Measurements from ENCODE around the gene HTRA3. TPM values are rescaled to one million over a fixed set of nuclear protein-coding genes. Genes with fewer than 3 reads are reported as not detected.
A peak's percentile ranks its signal among the peaks of the same experiment; 100 is the strongest.

HTRA3 gene
- total RNA-seq, 1 experiment from 2014 or later: 0.16 TPM

GRCh38 chr4:8265171-8265929 lies 4.2 kb upstream of the HTRA3 start:
- DNase-seq (ENCODE audit: low read depth): no peak

GRCh38 chr4:8266088-8266487 lies 3.5 kb upstream of the HTRA3 start:
- DNase-seq (ENCODE audit: low read depth): no peak

GRCh38 chr4:8266508-8266907 lies 3.0 kb upstream of the HTRA3 start:
- DNase-seq (ENCODE audit: low read depth): no peak

GRCh38 chr4:8267077-8267476 lies 2.5 kb upstream of the HTRA3 start:
- DNase-seq (ENCODE audit: low read depth): peak; percentile 55

GRCh38 chr4:8268211-8268610 lies 1.3 kb upstream of the HTRA3 start:
- DNase-seq (ENCODE audit: low read depth): no peak

GRCh38 chr4:8268901-8269534 lies 536 bp upstream of the HTRA3 start:
- no peak for DNase-seq (ENCODE audit: low read depth)

- no peak for DNase-seq (ENCODE audit: low read depth)
Observed at GRCh38 chr4:8270418-8270771, 841 bp downstream of the HTRA3 start.

- no peak for DNase-seq (ENCODE audit: low read depth)
Observed at GRCh38 chr4:8270912-8271815, 1.6 kb downstream of the HTRA3 start.

GRCh38 chr4:8271821-8272220 lies 2.3 kb downstream of the HTRA3 start:
- DNase-seq (ENCODE audit: low read depth): no peak

- DNase-seq (ENCODE audit: low read depth): no peak
Observed at GRCh38 chr4:8272472-8273428, 3.2 kb downstream of the HTRA3 start.

- DNase-seq (ENCODE audit: low read depth): no peak
Observed at GRCh38 chr4:8273450-8273849, 3.9 kb downstream of the HTRA3 start.

- no peak for DNase-seq (ENCODE audit: low read depth)
Observed at GRCh38 chr4:8274066-8274652, 4.6 kb downstream of the HTRA3 start.

GRCh38 chr4:8274765-8275547 lies 5.4 kb downstream of the HTRA3 start:
- DNase-seq (ENCODE audit: low read depth): peak; percentile 33

- no peak for DNase-seq (ENCODE audit: low read depth)
Observed at GRCh38 chr4:8275548-8275910, 6.0 kb downstream of the HTRA3 start.

- DNase-seq (ENCODE audit: low read depth): no peak
Observed at GRCh38 chr4:8276358-8277240, 7.0 kb downstream of the HTRA3 start.

GRCh38 chr4:8277356-8278008 lies 7.9 kb downstream of the HTRA3 start:
- DNase-seq (ENCODE audit: low read depth): no peak

GRCh38 chr4:8278009-8278395 lies 8.4 kb downstream of the HTRA3 start:
- peak; percentile 26 for DNase-seq (ENCODE audit: low read depth)
